ENCODE measurements around the gene GRIK1. TPM values are rescaled to one million over a fixed set of nuclear protein-coding genes. Genes with fewer than 3 reads are reported as not detected.

GRIK1 gene
- polyA plus RNA-seq, 1 donor from 2014 or later, result 8.7 TPM

DNA sequence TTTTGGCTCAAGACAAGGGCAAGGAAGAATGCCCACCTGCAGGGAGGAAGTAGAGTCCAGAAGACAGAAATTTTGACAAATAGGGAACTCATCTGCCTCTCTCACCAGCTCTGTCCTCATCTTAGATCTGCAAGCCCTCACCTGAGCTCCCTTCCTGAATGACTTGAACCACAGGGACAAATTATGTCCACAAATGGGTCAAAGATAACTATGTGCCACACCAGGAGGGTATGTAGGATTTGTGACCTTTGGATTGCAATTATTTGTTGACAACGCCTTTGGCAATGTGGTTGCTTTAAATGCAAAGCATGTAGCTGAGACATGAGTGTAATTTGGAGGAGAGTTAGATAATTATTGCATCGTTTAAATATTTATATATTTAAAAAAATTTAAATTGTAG lies 79.5 kb downstream of the GRIK1 start:
- Histone ChIP-seq H3K27me3 (ENCODE audit: insufficient read depth, low read depth, low read length) (no peaks in the 10 kb centered on the region), H3K36me3 (ENCODE audit: insufficient read depth, low read length) (no peaks in the 10 kb centered on the region), H3K9me2 (ENCODE audit: insufficient read depth, low read length) (no peaks in the 10 kb centered on the region), H3K79me2 (replicated peaks; ENCODE audit: insufficient read depth, low read length) (no peaks in the 10 kb centered on the region), H3K4me3 (ENCODE audit: low read length) (no peak overlapping the region), H3K27ac (ENCODE audit: low read length) (no peak overlapping the region), H3K4me2 (ENCODE audit: low read length) (no peak overlapping the region), H3F3A (ENCODE audit: insufficient read depth, low read length, poor library complexity, severe bottlenecking) (no peaks in the 10 kb centered on the region), H3K9me3 (ENCODE audit: low read length) (no peaks in the 10 kb centered on the region), H4K20me1 (ENCODE audit: insufficient read depth) (no peaks in the 10 kb centered on the region), H2AFZ (ENCODE audit: low read depth, low read length) (no peak overlapping the region), H3K9ac (ENCODE audit: low read length) (no peak overlapping the region)
- TF ChIP-seq MXI1 (conservative IDR thresholded peaks at IDR 0.05; ENCODE audit: poor library complexity, severe bottlenecking) (no peak), TAF1 (IDR thresholded peaks at IDR 0.05; ENCODE audit: low read depth) (no peak), SMC3 (conservative IDR thresholded peaks at IDR 0.05; ENCODE audit: poor library complexity) (no peak), EZH2 (IDR thresholded peaks at IDR 0.05; ENCODE audit: borderline replicate concordance, insufficient read depth, low read length, poor library complexity, severe bottlenecking) (no peak), POLR2AphosphoS5 (IDR thresholded peaks at IDR 0.05) (no peak), RAD21 (conservative IDR thresholded peaks at IDR 0.05) (no peak), EP300 (conservative IDR thresholded peaks at IDR 0.05; ENCODE audit: poor library complexity, severe bottlenecking) (no peak)
- TF ChIP-seq, protein P1, sequence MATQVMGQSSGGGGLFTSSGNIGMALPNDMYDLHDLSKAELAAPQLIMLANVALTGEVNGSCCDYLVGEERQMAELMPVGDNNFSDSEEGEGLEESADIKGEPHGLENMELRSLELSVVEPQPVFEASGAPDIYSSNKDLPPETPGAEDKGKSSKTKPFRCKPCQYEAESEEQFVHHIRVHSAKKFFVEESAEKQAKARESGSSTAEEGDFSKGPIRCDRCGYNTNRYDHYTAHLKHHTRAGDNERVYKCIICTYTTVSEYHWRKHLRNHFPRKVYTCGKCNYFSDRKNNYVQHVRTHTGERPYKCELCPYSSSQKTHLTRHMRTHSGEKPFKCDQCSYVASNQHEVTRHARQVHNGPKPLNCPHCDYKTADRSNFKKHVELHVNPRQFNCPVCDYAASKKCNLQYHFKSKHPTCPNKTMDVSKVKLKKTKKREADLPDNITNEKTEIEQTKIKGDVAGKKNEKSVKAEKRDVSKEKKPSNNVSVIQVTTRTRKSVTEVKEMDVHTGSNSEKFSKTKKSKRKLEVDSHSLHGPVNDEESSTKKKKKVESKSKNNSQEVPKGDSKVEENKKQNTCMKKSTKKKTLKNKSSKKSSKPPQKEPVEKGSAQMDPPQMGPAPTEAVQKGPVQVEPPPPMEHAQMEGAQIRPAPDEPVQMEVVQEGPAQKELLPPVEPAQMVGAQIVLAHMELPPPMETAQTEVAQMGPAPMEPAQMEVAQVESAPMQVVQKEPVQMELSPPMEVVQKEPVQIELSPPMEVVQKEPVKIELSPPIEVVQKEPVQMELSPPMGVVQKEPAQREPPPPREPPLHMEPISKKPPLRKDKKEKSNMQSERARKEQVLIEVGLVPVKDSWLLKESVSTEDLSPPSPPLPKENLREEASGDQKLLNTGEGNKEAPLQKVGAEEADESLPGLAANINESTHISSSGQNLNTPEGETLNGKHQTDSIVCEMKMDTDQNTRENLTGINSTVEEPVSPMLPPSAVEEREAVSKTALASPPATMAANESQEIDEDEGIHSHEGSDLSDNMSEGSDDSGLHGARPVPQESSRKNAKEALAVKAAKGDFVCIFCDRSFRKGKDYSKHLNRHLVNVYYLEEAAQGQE (IDR thresholded peaks at IDR 0.05; ENCODE audit: borderline replicate concordance), result no peak
- TF ChIP-seq, protein P2, sequence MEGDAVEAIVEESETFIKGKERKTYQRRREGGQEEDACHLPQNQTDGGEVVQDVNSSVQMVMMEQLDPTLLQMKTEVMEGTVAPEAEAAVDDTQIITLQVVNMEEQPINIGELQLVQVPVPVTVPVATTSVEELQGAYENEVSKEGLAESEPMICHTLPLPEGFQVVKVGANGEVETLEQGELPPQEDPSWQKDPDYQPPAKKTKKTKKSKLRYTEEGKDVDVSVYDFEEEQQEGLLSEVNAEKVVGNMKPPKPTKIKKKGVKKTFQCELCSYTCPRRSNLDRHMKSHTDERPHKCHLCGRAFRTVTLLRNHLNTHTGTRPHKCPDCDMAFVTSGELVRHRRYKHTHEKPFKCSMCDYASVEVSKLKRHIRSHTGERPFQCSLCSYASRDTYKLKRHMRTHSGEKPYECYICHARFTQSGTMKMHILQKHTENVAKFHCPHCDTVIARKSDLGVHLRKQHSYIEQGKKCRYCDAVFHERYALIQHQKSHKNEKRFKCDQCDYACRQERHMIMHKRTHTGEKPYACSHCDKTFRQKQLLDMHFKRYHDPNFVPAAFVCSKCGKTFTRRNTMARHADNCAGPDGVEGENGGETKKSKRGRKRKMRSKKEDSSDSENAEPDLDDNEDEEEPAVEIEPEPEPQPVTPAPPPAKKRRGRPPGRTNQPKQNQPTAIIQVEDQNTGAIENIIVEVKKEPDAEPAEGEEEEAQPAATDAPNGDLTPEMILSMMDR (IDR thresholded peaks at IDR 0.05; ENCODE audit: poor library complexity, severe bottlenecking), result no peak

DNA sequence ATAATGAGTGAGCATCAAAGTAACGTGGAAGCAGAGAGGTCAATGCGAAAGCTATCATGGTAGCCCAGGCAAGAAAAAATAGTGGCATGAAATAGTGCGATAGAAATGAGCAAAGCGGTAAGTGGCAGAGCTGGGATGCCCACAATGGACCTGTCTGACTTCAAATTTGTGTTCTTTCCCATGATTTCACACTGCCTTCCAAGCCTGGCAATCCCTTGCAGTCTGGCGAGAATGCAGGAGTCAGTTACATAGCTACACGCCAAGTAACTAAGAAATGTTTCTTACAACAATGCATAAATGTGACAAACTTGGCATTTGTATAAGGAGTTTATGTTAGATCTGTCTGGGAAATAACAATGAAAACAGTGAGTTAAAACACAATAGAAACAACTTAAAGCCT lies 82.6 kb downstream of the GRIK1 start:
- no peaks in the 10 kb centered on the region for H3K36me3 ChIP-seq (ENCODE audit: insufficient read depth, low read length)
- no peak overlapping the region for H2AFZ ChIP-seq (ENCODE audit: low read depth, low read length)
- H3K4me2 ChIP-seq (ENCODE audit: low read length), result no peak overlapping the region
- H3K79me2 ChIP-seq (replicated peaks; ENCODE audit: insufficient read depth, low read length), result no peaks in the 10 kb centered on the region
- no peak overlapping the region for H3K9ac ChIP-seq (ENCODE audit: low read length)
- no peaks in the 10 kb centered on the region for H4K20me1 ChIP-seq (ENCODE audit: insufficient read depth)
- no peaks in the 10 kb centered on the region for H3K9me2 ChIP-seq (ENCODE audit: insufficient read depth, low read length)
- H3K4me3 ChIP-seq (ENCODE audit: low read length), result no peak overlapping the region
- TF ChIP-seq, protein P1 (IDR thresholded peaks at IDR 0.05; ENCODE audit: borderline replicate concordance), result no peak
- TF ChIP-seq EZH2 (IDR thresholded peaks at IDR 0.05; ENCODE audit: borderline replicate concordance, insufficient read depth, low read length, poor library complexity, severe bottlenecking), result no peak
- TF ChIP-seq RAD21 (conservative IDR thresholded peaks at IDR 0.05), result no peak
- TF ChIP-seq TAF1 (IDR thresholded peaks at IDR 0.05; ENCODE audit: low read depth), result no peak
- TF ChIP-seq, protein P2 (IDR thresholded peaks at IDR 0.05; ENCODE audit: poor library complexity, severe bottlenecking), result no peak
- no peak for TF ChIP-seq MXI1 (conservative IDR thresholded peaks at IDR 0.05; ENCODE audit: poor library complexity, severe bottlenecking)
- TF ChIP-seq POLR2AphosphoS5 (IDR thresholded peaks at IDR 0.05), result no peak
- TF ChIP-seq EP300 (conservative IDR thresholded peaks at IDR 0.05; ENCODE audit: poor library complexity, severe bottlenecking), result no peak
- no peak for TF ChIP-seq SMC3 (conservative IDR thresholded peaks at IDR 0.05; ENCODE audit: poor library complexity)
- no peak overlapping the region for H3K27ac ChIP-seq (ENCODE audit: low read length)
- no peaks in the 10 kb centered on the region for H3K27me3 ChIP-seq (ENCODE audit: insufficient read depth, low read depth, low read length)
- H3K9me3 ChIP-seq (ENCODE audit: low read length), result no peaks in the 10 kb centered on the region
- no peaks in the 10 kb centered on the region for H3F3A ChIP-seq (ENCODE audit: insufficient read depth, low read length, poor library complexity, severe bottlenecking)
